HG03196 (cell line): ENCODE data around the gene ZFYVE28.

ENCODE experiments used
- ATAC-seq: cut with Tn5 transposase; IDR thresholded peaks from one replicate; pipeline ENCODE4 v1.9.1; 2021; ENCODE audit not compliant: unreplicated experiment

The ZFYVE28 gene

DNA sequence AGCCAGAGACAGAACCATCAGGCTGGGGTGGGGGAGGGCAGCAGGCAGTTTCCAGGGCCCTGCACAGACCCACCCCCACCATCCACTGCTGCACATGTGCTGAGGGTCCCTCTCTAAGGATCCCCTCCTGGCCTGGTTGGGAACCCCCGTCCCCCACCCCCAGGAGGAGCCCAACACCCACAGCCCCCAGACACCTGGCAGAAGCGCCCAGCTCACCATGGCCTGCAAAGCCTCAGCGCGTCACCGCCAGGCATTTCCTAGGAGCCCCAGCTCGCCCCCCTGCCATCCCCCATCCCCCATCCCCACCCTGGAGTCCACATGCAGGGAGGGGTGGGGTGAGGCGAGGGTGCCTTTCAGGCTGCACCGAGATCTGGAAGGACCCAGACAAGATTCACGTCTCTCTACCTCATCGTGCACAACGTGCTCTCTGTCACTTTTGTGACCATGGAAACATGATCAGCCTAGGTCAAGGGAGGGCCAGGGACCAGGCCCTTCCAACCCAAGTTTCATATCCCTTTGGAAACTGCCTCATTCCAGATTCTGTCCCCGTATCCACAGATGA, 165.8 kb downstream of the ZFYVE28 start:
- no peak for ATAC-seq

DNA sequence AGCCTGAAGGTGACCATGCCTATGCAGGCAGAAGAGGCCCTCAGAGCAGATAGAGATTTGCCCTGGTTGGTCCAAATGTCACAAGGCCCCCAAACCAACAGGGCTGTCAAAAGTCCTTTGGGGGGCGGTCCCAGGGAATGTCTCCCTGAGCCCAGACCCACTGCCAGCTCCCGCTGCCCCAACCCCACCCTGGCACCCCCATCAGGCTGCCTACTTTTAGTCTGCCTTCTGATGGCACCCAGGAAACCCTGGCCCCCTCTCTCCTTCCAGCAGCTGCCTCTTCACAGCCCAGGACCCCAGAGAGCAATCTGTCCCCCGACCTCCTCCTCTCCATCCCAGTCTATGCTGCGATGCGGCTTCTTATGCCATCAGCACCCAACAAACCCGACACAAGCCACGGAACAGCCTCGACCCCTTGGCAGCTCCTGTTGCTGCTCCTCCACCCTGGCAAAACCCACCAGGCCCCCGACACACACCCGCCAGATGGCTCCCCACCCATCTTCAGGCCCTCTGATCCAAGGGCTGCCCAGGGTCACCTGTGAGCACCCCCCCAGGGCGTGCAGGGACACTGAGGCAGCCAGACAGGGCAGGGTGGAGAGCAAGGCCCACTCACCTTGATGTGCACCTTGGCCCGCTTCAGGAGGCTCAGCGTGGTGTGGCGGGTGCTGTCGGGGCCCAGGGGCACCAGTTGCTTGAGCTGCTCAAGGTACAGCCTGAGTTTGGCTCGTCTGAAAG, 166.5 kb downstream of the ZFYVE28 start:
- no peak for ATAC-seq

DNA sequence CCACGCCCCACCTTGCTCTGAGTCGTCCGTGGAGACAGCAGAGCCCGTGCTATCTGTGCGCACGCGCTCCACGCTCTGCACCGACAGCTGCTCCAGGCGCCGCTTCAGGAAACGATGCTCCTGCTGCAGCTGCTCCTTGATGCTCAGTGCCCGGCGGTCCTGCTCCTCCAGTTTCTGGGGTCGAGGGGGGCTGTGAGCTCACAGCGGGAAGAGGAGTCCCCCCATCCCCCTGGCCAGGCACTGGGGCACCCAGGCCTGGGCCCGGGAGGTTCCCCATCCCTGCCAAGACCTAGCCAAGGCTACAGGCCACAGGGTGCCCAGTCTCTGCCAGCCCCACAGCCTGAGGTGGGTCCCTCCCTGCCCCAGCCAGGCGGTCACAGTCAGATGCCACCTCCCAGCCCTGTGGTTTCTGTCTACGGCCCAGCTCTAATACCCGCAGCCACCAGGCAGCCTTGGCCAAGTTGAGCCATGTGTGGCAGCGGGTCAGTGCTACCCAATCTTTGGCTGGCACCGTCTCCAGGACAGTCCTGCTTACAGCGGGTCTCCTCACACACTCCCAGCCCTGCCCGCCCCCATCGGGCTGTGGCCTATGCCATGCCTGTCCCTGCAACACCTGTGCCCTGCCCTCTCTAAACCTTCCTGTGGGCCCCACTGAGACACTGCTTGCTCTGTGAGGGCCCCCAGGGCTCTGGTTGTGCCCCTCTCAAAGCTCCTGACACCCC, 167.2 kb downstream of the ZFYVE28 start:
- no peak for ATAC-seq

DNA sequence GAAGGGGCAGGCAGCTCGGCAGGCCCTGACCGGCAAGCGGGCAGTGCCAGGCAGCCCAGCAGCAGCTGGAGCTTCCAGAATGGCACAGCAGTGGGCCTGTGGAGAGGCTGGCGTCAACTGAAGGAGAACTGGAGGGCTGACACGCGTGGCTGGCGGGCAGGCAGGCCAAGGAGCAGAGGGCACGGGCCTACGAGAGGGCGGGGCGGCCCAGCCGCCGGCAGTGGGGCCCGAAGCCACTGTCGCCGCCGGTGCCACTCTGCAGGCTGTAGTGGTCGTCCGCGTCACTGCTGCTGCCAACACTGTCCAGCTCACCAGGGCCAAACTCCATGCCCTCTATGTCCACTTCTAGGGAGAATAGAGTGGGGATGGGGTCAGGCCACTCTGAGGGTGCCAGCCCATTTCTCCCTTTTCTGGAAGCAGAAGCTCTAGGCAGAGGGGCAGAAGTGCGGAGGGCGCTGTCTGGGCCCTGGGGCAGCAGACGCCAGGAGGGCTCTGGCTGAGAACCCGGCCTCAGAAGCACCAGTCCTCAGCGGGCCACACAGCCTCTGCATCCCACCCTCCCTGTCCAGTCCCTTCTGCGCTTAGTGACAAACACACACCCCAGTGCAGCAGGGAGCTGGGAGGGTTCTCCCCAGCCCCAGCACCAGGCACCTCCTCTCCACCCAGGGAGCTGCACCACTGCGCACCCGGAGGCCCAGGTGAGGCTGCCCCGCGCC, 167.9 kb downstream of the ZFYVE28 start:
- ATAC-seq = no peak

DNA sequence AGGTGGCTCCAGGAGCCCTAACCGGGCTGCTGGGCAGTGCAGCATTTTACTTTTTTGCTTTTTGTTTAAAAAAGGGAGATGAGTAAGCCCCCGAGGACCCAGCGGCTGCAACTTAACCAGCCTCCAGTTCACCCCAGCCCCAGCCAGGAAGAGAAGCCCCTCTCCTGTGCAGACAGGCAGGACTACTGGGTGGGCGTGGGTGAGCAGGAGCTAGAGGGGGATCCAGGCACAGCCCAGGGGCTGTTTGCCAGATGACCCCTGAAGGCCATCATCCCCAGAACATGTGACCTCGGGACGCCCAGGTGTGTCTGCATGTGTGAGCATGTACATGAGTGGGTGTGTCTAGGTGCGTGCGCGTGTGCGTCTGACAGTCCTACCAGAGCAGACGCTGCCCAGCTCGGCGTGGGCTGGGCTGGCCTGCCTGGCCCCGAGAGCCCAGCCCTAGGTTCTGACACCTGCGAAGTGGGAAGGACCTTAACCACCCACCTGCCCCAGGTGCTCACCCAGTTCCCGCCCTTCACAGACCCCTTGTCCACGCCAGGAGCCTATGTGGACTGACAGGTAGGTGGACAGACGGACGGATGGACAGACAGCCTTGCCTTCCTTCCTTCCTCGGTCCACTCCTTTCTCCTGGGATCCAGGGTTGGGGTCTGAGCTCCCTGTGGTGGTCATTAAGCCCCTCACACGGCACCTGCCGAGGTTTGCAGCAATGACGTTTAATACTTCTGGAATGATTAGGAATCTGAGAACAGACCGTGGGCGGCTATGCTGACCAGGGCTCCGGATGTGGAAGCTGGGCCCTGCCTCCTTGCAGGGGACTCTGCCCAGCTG, 168.7 kb downstream of the ZFYVE28 start:
- no peak for ATAC-seq

DNA sequence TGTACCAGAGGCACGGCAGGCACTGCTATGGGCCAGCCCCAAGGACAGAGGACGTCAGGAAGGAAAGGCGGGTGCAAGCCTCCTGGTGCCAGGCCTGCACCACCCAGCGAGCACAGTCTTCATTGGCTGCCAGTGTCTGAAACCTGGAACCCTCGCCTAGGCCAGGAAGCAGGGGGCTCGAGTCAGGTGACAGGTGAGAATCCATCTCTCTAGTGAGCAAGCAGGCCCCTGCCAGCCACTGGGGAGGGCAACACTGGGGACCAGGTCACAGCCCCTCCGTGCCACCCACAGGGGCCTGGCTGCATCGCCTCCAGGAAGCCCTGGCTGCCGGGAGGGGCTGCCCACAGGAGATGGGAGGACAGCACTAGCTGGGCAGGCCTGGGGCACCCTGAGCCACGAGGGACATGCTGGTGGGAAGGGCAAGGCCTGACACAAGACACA, 169.6 kb downstream of the ZFYVE28 start:
- no peak for ATAC-seq

DNA sequence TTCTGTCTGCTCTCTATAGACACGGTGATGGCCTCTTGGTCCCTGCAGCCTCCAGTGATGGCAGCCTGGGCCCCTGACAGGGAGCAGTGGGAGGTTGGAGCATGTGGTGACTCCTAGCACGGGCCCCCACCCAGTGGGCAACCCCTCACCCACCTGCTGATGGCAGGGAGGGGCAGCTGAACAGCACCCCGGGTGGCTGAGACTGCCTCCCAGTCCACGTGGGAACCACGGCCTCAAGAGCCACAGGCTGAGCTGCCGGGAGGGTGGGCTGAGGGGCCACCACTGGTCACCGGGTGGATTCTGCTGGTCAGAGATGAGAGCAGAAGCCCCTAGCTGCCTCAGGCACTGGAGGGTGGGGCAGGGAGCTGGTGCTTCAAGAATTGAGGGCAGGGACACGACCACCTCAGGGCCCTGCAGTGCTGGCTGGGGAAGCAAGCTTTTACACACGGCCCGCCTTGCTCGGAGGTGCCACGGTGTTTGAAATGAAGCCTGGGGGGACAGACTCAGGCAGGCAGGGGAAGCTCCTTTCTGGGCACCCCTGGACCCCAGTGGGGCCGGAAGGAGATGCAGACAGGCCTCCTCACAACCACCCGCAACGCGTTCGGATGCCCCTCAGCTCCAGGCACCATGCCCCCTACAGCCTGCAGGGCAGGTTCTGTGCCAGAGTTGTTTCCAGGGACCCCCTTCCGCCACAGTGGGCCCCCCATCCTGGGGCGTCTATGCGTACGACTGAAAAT, 170.2 kb downstream of the ZFYVE28 start:
- no peak for ATAC-seq

DNA sequence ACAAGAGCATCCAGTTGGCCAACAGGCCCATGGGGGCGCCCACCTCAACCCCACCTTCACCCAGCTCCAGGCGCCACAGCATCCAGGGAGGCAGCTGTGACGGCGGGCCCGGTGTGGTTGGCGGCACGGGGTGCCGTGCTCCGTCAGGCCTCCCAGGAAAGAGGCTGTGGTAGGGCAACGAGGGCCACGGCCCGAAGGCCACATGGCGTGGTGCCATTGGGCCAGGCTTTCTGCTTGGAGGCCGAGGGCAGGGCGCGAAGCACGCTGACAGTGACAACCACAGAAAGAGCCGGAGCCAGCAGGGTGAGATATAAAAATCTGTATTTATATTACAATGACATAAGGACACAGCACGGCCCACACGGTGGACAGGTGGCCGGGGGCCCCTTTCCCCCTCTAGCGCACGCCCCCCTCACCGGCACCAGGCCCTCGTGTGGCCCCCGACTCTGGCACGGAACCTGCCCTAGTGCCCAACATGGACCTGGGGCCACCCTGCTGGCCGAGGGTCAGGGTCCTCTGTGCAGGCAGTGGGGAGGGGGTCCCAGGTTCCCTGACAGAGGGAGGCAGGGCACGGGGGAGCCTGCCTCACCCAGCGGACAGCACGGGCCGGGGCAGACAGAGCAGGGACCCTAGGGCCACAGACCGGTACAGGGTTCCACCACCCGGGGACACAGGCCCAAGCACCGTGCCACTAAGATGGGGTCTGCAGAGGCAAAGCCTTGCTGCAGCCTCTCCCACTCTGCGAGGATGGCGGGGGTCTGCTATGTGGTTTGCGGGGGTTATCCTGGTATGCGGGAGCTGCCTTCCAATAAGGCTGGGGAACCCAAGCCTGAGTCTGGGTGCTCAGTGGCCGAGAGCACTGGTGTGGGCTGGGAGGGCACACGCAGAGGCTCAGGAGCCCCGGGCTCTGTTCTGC, 171.1 kb downstream of the ZFYVE28 start:
- no peak for ATAC-seq

DNA sequence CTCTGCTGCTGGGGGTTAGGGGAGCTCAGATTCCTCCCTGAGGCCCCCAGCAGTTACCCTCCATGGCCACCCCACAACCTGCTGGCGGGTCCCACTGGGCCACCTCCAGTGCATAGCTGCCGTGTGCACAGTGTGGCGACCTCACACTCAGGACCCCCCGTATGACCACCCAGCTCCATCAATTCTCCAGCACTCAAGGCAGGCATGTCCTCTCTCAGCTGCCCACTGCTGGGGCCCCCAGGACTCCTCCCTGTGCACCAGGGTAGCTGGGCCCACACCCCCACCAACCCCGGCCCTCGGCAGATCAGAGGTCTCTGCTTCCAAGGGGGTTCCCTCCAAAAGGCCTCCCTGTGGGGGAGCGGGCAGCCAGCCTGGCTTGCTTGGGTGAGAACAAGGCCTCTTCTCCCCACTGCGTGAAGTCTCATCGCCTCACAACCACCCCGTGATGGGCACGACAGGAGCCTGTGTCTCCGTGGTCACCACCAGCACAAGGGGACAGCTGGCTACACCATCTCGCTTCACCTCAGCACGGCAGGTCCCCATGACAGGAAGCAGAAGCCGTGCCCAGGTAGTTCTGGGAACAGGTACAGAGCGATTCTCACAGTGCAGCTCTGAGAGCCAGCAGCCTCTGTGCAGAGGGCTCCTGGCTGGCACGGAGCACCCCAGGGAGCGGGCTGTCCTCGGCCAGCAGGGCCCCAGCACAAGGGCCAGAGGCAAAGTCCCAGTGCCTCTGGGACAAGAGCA, 171.9 kb downstream of the ZFYVE28 start:
- ATAC-seq = no peak

DNA sequence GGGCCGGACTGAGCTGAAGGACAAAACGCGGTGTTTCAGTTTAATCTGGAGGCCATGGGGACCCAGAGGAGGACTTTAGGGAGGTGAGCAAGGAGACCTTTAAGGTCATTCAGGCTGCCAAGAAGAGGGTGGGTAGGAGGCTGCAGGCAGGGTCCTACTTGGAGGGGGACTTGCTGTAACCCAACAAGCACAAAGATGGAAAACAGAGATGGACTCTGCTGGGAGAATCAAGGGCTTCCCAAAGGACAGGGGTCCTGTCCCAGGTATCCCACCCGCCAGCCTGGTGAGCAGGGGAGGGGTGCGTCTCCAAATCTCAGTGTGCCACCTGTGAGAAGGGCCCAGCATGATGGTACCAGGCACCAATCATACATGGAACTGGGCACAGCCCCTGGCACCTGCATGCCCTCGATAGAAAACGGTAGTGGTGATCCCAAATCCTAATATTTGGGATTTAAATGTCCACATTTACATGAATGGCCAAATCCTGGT, 172.6 kb downstream of the ZFYVE28 start:
- ATAC-seq = no peak

DNA sequence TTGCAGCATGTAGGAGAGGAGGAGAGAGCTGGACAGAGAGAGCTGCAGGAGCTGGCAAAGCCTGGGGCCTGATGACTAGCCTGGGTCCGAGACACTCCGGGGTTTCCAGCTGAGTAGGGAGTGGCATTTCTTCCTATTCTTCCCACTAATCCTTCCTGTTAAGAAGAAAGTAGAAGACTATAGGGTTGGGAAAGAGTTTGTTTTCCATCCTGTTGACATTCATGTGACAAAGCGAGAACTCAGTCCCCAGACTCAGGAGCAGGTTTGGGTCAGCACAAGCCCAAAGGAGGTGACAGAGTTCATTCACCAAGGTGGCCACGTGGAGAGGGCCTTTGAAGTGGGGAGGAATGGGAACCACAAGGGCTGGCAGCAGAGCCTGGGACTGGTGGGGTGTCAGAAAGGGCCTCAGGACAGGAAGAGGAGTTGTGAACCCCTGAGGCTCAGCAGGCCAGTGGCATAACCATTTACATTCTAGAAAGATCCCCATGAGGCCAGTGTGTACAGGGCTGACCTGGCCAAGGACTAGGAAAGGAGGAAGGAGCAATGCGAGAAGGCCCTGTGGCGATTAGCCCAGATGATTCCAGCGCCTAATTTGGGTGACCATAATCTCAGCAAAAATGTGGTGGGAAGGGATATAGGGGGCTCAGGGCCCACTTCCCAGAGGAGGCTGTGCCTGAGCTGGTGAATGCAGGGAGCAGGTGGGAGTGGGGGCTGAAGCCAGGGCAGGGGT, 173.2 kb downstream of the ZFYVE28 start:
- ATAC-seq = no peak

DNA sequence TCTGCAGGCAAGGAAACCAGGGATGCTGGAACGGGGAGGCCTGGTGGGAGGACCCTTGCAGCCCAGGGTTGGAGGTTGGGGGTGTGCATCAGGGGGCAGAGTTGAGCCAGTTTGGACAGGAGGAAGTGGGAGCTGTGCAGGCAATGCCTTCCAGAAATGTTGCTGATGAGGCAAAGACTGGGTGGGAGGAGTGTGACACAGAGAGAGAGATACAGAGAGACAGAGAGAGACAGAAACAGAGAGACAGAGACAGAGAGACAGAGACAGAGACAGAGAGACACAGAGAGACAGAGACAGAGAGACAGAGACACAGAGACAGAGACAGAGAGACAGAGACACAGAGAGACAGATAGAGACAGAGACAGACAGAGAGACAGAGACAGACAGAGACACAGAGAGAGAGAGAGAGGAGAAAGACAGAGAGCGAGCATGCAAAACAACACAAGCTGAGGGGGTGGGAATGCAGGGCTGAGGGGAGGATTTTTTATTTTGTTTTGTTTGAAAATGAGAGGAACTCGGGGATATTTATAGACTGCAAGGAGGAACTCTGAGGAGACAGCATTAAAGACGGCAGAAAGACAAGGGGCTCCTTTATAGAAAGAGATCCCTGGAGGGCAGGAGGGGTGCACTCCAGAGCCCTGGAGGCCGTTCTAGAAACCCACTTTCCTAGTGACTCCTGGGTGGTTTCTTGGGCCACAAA, 174.6 kb downstream of the ZFYVE28 start:
- ATAC-seq = no peak

DNA sequence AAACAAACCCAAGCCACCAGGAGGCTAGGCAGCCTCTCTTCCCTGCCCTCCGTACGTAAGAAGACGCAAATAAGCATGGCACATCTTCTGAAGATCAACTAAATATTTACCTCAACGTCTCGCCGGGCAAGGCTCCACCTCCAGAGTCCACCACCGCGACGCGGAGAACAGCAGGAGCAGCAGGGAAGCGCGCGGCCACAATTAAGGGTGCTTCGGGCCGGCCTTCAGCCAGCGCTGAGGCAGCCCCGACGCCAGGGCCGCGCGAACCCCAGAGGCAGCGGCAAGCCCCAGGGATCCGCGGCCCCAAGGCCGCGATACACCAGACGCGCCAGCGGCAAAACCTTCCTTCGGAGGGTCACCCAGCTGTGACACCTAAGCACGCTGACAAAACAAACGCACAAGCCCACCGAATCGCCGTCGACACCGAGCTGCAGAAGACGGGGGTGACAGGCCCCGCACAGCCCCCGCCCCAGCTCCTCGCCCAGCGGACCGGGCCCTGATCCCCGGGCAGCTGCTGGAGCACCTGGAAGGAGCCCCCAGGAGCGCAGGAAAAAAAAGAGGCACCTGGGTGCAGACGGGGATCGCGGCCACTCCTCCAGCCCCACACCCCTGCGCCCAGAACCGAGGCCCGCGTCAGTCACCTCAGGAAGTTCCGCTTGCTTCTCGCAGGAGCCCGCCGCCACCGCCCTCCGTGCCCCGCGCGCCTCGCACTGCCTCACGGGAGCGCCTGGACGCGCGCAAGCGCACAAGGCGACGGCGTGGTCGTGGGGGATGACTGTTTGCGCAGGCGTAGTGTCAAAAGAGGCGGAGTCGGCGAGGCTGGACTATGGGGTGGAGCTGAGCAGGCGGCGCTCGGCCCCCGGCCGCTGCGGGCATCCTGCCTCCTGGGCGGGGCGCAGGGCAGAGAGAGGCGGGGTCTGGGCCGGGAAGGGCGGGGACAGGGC, 176.8 kb downstream of the ZFYVE28 start, which contains the start of the genes HAUS3 and POLN:
Gene HAUS3 (minus strand): TSS at position 712 of the 944 bp plus-strand sequence. CDS start 1,175 bp downstream, outside the sequence.
Gene POLN (minus strand): TSS at position 712 of the 944 bp plus-strand sequence. CDS start 12,890 bp downstream, outside the sequence.
- peak; percentile 80 for ATAC-seq

DNA sequence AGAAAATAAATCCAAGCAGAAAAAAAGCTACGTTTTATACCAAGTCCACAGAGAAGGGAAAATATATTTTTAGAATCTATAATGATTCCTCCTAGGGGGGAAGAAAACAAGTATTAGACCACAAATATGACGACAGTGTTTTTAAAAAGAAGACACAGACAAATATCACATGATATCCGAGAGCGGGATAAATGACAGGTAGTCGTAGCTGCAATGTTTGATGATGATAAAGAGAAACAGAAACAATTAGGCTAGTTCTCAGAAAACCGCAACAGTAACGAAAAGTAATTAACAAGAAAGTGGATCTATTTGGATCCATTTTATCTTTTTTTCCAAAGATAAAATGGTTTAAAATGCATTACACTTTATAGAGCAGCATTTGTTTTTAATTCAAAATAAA, 177.4 kb downstream of the ZFYVE28 start:
- no peak for ATAC-seq

DNA sequence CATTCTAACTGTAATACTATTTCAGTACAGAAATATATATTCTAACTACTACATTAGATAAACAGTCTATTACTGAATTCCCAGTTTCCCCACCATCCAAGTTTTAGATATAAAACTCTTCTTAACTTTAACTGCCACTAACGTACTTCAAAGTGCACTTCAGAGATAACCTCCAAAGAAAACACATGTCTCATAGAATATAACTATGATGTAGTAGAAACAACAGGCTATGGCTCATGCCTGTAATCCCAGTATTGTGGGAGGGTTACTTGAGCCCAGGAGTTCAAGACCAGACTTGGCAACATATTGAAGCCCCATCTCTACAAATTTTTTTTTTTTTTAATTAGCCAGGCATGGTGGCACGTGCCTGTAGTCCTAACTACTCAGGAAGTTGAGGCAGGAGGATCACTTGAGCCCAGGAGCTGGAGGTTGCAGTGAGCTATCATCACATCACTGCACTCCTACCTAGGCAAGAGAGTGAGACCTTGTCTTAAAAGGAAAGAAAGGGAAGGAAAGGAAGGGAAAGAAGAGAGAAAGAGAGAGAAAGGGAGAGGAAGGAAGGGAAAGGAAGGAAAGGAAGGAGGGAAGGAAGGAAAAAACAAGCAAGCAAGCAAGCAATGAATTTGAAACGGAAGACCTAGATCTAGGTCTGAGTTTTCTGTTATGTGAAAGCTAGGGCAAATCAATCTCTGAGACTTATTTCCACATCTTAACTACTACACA, 181.3 kb downstream of the ZFYVE28 start:
- no peak for ATAC-seq
